ENCODE measurements around the gene ADAMTSL1.

Gene ADAMTSL1

GRCh38 chr9:18826248-18826647, 352.3 kb downstream of the ADAMTSL1 start:
- TF ChIP-seq ZFX (IDR thresholded peaks at IDR 0.05; ENCODE audit: borderline replicate concordance) = no peak
- TF ChIP-seq CTCF (IDR thresholded peaks at IDR 0.05) = 0 out of 2 replicates have a peak, but pooled peaks have one; percentile 7
- H3K27ac ChIP-seq = no peak overlapping the region

GRCh38 chr9:18829066-18829465, 355.1 kb downstream of the ADAMTSL1 start:
- TF ChIP-seq ZFX (IDR thresholded peaks at IDR 0.05; ENCODE audit: borderline replicate concordance) (no peak), CTCF (IDR thresholded peaks at IDR 0.05) (no peak)
- no peak overlapping the region for H3K27ac ChIP-seq

GRCh38 chr9:18829873-18830272, 355.9 kb downstream of the ADAMTSL1 start:
- no peak overlapping the region for H3K27ac ChIP-seq
- TF ChIP-seq CTCF (IDR thresholded peaks at IDR 0.05) (no peak), ZFX (IDR thresholded peaks at IDR 0.05; ENCODE audit: borderline replicate concordance) (no peak)

- no peak for TF ChIP-seq CTCF (IDR thresholded peaks at IDR 0.05)
- TF ChIP-seq ZFX (IDR thresholded peaks at IDR 0.05; ENCODE audit: borderline replicate concordance) = no peak
- no peak overlapping the region for H3K27ac ChIP-seq
Observed at GRCh38 chr9:18834740-18835361, 360.9 kb downstream of the ADAMTSL1 start.

- H3K27ac ChIP-seq = no peak overlapping the region
- TF ChIP-seq CTCF (IDR thresholded peaks at IDR 0.05) = no peak
- TF ChIP-seq ZFX (IDR thresholded peaks at IDR 0.05; ENCODE audit: borderline replicate concordance) = no peak
Observed at GRCh38 chr9:18837402-18837801, 363.4 kb downstream of the ADAMTSL1 start.

GRCh38 chr9:18847576-18848275, 373.8 kb downstream of the ADAMTSL1 start:
- H3K27ac ChIP-seq = no peak overlapping the region

More at GRCh38 chr9:18847576-18848275, 373.8 kb downstream of the ADAMTSL1 start:
- TF ChIP-seq ZFX (IDR thresholded peaks at IDR 0.05; ENCODE audit: borderline replicate concordance) = no peak
- no peak for TF ChIP-seq CTCF (IDR thresholded peaks at IDR 0.05)

All from 22Rv1 (cell line).